GM19240 (cell line): ENCODE measurements around the gene HOGA1.
A peak's percentile ranks its signal among the peaks of the same experiment; 100 is the strongest.
"Not testable (repeated sequence)": the region's sequence is repeated elsewhere in the genome, so short reads cannot be mapped to it uniquely, and the experiment has no call there.

ENCODE experiments used
- DNase-seq: peaks from one replicate; pipeline ENCODE4 v3.0.0; 2011; ENCODE audit warnings: low spot score; ENCODE audit not compliant: insufficient read length

The HOGA1 gene

GRCh38 chr10:97607095-97607636 lies 23.0 kb downstream of the HOGA1 start:
- no peak for DNase-seq

- no peak for DNase-seq
Measured at GRCh38 chr10:97608991-97609561, 24.9 kb downstream of the HOGA1 start.

- DNase-seq = no peak
Measured at GRCh38 chr10:97611473-97611872, 27.3 kb downstream of the HOGA1 start.

GRCh38 chr10:97612386-97612785 lies 28.2 kb downstream of the HOGA1 start:
- no peak for DNase-seq

DNA sequence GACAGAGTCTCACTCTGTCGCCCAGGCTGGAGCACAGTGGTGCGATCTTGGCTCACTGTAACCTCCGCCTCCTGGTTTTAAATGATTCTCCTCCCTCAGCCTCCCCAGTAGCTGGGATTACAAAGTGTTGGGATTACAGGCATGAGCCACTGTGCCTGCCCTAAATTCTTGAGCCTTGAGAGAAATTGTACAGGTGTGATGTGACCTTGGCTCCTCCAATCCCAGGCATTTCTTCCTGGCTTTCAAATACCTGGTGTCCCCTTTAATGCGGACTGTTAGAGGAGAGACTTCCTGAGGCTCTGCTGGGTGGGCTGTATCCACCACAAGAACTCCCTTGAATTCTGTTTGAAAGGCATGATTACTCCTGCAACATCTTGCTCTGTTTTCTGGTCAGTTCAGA lies 34.1 kb downstream of the HOGA1 start:
- DNase-seq = no peak

DNA sequence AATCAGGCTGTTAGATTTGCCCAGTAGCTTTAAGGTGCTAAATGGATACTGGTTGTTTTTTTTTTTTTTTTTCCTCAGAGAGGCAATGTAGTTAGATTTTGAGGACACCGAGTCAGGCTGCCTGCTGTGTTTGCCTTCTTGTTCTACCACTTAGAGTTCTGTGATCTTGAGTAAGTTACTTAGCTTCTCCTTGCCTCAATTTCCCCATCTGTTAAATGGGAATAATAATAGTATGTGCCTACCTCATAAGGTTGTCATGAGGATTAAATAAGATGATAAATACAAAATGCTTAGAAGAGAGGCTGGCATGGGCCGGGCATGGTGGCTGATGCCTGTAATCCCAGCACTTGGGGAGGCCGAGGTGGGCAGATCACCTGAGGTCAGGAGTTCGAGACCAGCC lies 34.5 kb downstream of the HOGA1 start:
- no peak for DNase-seq

DNA sequence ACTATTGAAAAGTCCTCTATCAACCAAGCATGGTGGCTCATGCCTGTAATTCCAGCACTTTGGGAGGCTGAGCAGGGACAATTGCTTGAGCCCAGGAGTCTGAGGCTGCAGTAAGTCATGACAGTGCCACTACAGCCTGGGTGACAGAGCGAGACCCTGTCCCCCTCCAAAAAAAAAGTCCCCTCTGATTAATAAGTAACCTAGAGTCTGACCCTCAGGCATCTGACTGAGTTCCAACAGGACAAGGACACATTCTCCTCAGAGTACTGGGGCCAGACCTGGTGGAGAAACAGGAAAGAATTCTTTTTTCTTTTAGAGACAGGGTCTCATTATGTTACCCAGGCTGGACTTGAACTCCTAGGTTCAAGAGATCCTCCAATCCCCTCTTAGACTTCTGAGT lies 39.1 kb downstream of the HOGA1 start:
- DNase-seq = no peak

DNA sequence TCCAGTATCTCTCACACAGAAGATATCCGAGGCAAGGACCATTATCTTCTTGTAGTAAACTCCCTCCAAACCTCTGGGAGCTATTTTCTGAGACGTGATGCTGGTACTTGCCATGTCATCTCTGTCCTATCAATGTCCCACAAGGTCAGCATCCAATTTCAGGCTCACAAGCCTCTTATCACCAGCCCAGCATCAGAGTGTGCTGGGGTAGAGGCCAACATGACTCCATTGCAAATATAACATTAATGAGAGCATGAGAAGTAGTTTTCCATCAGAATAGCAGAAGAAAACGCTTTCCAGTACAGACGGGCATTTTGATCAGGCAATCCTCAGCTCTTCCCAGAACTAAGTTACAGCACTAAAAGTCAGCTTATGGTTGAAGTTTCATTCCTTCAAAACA lies 43.5 kb downstream of the HOGA1 start:
- DNase-seq = no peak

GRCh38 chr10:97628228-97628627 lies 44.0 kb downstream of the HOGA1 start:
- no peak for DNase-seq

- no peak for DNase-seq
Measured at GRCh38 chr10:97629289-97629688, 45.1 kb downstream of the HOGA1 start.

- DNase-seq = no peak
Measured at GRCh38 chr10:97631098-97631497, 46.9 kb downstream of the HOGA1 start.

- DNase-seq = peak; percentile 77
Measured at GRCh38 chr10:97632949-97633884, 49.0 kb downstream of the HOGA1 start, which contains the start of gene MORN4. MORN4 (minus strand) TSS chr10:97633500; CDS start chr10:97619653, 13,847 bp downstream.

DNA sequence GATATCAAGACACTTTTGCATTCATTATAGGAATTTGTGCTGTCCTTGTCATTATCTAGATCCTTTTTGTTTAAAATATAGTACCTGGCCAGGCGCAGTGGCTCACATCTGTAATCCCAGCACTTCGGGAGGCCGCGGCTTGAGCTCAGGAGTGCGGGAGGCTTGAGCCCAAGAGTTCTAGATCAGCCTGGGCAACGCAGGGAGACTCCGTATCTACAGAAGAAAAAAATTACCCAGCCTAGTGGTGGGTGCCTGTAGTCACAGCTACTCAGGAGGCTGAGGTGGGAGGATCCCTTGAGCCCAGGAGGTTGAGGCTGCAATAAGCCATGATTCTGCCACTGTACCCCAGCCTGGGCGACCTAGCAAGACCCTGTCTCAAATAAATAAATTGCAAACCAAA lies 49.7 kb downstream of the HOGA1 start:
- DNase-seq = no peak

GRCh38 chr10:97635577-97635976 lies 51.4 kb downstream of the HOGA1 start:
- DNase-seq = no peak

- not testable (repeated sequence) for DNase-seq
Measured at GRCh38 chr10:97639090-97639489, 54.9 kb downstream of the HOGA1 start.

DNA sequence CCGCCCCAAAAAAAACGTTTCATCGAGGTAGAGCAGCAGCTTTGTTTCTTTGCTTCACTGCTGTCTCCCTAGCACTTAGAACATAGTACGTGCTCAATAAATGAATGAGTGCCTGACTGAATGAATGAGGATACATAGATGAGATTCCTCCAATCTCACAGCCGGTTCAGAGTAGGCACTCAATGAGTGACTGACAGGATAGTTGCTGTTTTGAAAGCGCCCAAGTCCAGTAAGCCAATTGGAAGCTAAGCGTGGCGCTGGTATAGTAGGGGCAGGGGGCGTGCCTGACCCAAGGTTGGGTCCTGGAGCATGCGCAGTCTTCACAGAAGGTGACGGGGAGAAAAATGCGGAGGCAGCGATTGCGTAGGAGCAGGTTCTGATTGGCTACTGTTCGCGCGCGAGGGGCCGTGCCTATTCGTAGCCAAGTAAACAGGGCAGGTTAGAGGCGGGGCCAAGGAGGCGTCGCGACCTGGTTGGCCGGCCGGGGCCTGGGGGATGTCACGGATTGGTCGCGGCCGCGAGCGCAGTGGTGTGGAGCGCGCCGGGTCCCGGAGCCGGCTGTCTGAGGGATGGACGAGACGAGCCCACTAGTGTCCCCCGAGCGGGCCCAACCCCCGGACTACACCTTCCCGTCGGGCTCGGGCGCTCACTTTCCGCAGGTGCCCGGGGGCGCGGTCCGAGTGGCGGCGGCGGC lies 56.1 kb downstream of the HOGA1 start, which contains the start of gene PI4K2A:
Gene PI4K2A, plus strand, starts transcription at position 498 of the 694 bp plus-strand sequence. Its CDS starts 72 bp downstream, at position 570.
- peak; percentile 93 for DNase-seq

DNA sequence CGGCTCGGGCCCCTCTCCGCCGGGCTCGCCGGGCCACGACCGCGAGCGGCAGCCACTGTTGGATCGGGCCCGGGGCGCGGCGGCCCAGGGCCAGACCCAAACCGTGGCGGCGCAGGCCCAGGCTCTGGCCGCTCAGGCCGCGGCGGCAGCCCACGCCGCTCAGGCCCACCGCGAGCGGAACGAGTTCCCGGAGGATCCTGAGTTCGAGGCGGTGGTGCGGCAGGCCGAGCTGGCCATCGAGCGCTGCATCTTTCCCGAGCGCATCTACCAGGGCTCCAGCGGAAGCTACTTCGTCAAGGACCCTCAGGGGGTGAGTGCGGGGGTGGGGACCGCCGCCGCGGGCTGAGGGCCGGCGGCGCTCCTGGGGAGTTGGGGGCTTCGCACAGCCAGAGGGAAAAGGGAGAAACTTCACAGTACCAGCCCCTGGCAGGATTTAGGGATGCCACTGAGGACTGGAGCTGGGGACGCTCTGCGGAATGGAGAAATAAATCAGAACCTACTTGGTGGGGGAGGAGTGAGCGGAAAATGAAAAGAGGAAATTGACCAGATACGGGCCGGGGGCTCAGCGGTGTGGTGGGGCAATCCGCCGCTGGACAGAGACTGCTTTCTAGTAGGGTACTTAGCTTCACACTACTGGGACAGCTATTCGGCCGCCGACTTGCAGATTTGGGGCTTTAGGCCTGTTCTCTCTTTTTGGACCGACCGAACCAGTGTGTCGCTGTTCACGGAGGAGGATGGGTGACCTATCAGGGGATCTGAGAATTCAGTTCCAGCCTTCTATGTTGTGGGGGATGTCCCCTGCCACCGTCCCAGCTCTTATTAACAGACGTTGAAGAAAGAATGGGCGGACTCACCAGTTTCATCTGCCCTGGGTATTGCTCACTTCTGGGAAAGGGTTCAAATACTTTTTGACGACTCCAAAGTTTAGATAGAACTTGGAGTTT lies 57.0 kb downstream of the HOGA1 start:
- no peak for DNase-seq

DNA sequence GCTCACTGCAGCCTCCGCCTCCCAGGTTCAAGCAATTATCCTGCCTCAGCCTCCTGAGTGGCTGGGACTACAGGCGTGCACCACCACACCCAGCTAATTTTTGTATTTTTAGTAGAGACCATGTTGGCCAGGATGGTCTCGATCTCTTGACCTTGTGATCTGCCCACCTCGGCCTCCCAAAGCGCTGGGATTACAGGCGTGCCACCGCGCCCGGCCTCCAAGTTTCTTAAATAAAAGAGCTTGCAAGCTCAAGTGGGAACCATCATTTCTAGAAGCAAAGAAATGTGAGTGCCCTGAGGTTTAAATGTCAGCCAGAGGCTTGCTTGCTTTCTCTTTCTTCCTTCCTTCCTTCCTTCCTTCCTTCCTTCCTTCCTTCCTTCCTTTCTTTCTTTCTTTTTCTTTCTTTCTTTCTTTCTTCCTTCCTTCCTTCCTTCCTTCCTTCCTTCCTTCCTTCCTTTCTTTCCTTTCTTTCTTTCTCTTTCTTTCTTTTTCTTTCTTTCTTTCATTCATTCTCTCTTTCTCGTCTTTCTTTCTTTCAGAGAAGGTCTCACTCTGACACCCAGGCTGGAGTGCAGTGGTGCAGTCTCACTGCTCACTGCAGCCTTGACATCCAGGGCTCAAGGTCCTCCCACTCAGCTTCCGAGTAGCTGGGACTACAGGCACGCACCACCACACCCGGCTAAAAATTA lies 58.4 kb downstream of the HOGA1 start:
- not testable (repeated sequence) for DNase-seq

- DNase-seq = no peak
Measured at GRCh38 chr10:97643441-97643985, 59.3 kb downstream of the HOGA1 start.

DNA sequence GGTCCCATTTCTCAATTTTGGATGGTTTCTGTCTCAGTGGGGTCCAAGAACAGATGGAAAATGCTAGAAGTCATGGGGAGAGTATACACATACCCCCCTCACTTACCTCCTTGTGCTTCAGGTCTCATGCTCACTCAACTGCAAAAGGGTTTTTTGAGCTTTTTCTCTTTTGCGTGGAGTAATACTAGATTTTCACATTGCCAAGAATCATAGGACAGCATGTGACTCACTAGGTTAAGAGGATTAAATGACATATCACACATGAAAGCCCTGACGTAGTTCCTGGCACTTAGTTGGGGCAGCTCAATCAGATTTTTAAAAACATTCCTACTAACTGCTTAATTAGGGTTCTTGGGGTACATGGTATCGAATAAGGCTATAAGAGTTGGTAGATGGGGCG lies 60.7 kb downstream of the HOGA1 start:
- no peak for DNase-seq
